K562 (cell line): ENCODE results near the gene RCOR2. TPM values are rescaled to one million over a fixed set of nuclear protein-coding genes. Genes with fewer than 3 reads are reported as not detected.

Experiments
- BHLHE40 ChIP-seq: IDR thresholded peaks from 2 replicates; pipeline ENCODE4 v1.6.1; 2011; ENCODE audit warnings: low read length, improper control_type of control experiment
- CHD1 ChIP-seq: fragments of 200-600 bp; sonication (generic); IDR thresholded peaks from one replicate; pipeline ENCODE4 v1.6.1; 2012; ENCODE audit warnings: mild to moderate bottlenecking, moderate library complexity, low read length, inconsistent platforms
- E2F6 ChIP-seq, 2 experiments: IDR thresholded peaks; 2 replicates each; pipeline ENCODE4 v1.6.1; 2011; ENCODE audit warnings: borderline replicate concordance in 1 of 2, control low read depth in 1 of 2, low read depth in 1 of 2, low read length in 1 of 2, mild to moderate bottlenecking in 1 of 2, mixed read lengths in 1 of 2, moderate library complexity in 1 of 2; ENCODE audit not compliant: insufficient read depth in 1 of 2, insufficient read length in 1 of 2, poor library complexity in 1 of 2, severe bottlenecking in 1 of 2; ENCODE audit errors: extremely low read depth in 1 of 2
- FUS ChIP-seq: fragments of 200-400 bp; formaldehyde crosslinking; optimal IDR thresholded peaks from 2 replicates; pipeline ENCODE3; 2017; ENCODE audit warnings: low read depth, low read length
- JUND ChIP-seq, 2 experiments: IDR thresholded peaks; 2 replicates in 1 of 2; 3 replicates in 1 of 2; pipeline ENCODE4 v1.6.1; 2011; ENCODE audit warnings: borderline replicate concordance in 2 of 2, low read depth in 2 of 2, low read length in 2 of 2, improper control_type of control experiment in 1 of 2, missing biosample characterization in 1 of 2, missing genetic modification characterization in 1 of 2, missing genetic modification reagents in 1 of 2
- NFRKB ChIP-seq: fragments of 450-650 bp; IDR thresholded peaks from 2 replicates; pipeline ENCODE4 v1.6.1; 2016; ENCODE audit warnings: low read depth
- NR2C1 ChIP-seq, 2 experiments: fragments of 450-650 bp; IDR thresholded peaks; 2 replicates each; pipeline ENCODE4 v1.6.1; 2017; ENCODE audit warnings: mild to moderate bottlenecking in 2 of 2, antibody characterized with exemption in 1 of 2, inconsistent platforms in 1 of 2, missing compliant biosample characterization in 1 of 2, missing genetic modification characterization in 1 of 2
- PCBP1 ChIP-seq: fragments of 200-400 bp; formaldehyde crosslinking; IDR thresholded peaks from 2 replicates; pipeline ENCODE4 v1.6.1; 2018; ENCODE audit warnings: mild to moderate bottlenecking, low read depth, low read length; ENCODE audit not compliant: poor library complexity, severe bottlenecking
- REST ChIP-seq, 2 experiments: fragments of 450-650 bp; formaldehyde crosslinking in 1 of 2; IDR thresholded peaks; 2 replicates each; pipeline versions ENCODE4 v1.4.0 to v1.6.1; 2014 to 2020; ENCODE audit warnings: mild to moderate bottlenecking in 2 of 2, borderline replicate concordance in 1 of 2, low read depth in 1 of 2
- SMAD4 ChIP-seq: fragments of 250-450 bp; sonication (Bioruptor Pico); conservative IDR thresholded peaks from 2 replicates; pipeline ENCODE4 v1.8.0; 2021; ENCODE audit warnings: inconsistent platforms, mild to moderate bottlenecking, moderate library complexity
- SRSF1 ChIP-seq: fragments of 200-400 bp; formaldehyde crosslinking; IDR thresholded peaks from 2 replicates; pipeline ENCODE4 v1.6.1; 2017; ENCODE audit warnings: mild to moderate bottlenecking, low read depth, low read length, moderate library complexity
- TCF15 ChIP-seq: fragments of 250-450 bp; sonication (Bioruptor Pico); IDR thresholded peaks from 2 replicates; pipeline ENCODE4 v1.8.0; 2022; ENCODE audit warnings: moderate library complexity, mild to moderate bottlenecking, inconsistent platforms
- USF1 ChIP-seq: sonication (generic); formaldehyde crosslinking; IDR thresholded peaks from 2 replicates; pipeline ENCODE4 v1.9.0; 2022; ENCODE audit warnings: mild to moderate bottlenecking, missing genetic modification reagents
- ZNF740 ChIP-seq, 3 experiments: fragments of 200-800 bp in 1 of 3; sonication (Bioruptor generic) in 1 of 3; sonication (generic) in 1 of 3; formaldehyde crosslinking in 1 of 3; IDR thresholded peaks; 2 replicates each; pipeline versions ENCODE4 v1.6.1 to v1.8.0; 2016 to 2022; ENCODE audit warnings: mild to moderate bottlenecking in 2 of 3, missing compliant biosample characterization in 2 of 3, missing genetic modification characterization in 2 of 3, missing genetic modification reagents in 1 of 3
- polyA plus RNA-seq, 8 experiments: library from polyadenylated mRNA; depleted of rRNA in 4 of 8; stranded (reverse) in 5 of 8; unstranded in 3 of 8; fragments of >200 nt; fragmentation: Nextera tagmentation in 2 of 8; fragmentation: Illumina TruSeq in 1 of 8; extraction: Ambion mirVana in 2 of 8; extraction: Trizol in 1 of 8; gene quantifications; 2 replicates each; pipeline versions ENCODE4 v1.2.1 to v1.2.3, GENCODE V29; 2011 to 2014; ENCODE audit warnings: inconsistent platforms in 1 of 8, missing spikeins in 1 of 8
- total RNA-seq, 7 experiments: library from RNA; depleted of rRNA in 6 of 7; stranded (reverse); fragments of >200 nt in 6 of 7; fragmentation: Illumina TruSeq in 2 of 7; extraction: Trizol in 2 of 7; gene quantifications; 2 replicates each; pipeline versions ENCODE4 v1.2.1 to v1.2.3, GENCODE V29; 2011 to 2021; ENCODE audit warnings: low replicate concordance in 1 of 7

RCOR2 gene
- total and polyA plus RNA-seq, 9 of the 15 experiments (the other 6 are each of a cell fraction or from before 2014, with no cell fraction given): 0.04 to 6.5 (median 2.5) TPM; not detected in 1

- TF ChIP-seq REST (IDR thresholded peaks at IDR 0.05; ENCODE audit: borderline replicate concordance): no peak
- no peak for TF ChIP-seq REST (CRISPR knock-in tag; IDR thresholded peaks at IDR 0.05; ENCODE audit: low read depth)
- TF ChIP-seq E2F6 (IDR thresholded peaks at IDR 0.05; ENCODE audit: borderline replicate concordance in 1 of 2, extremely low read depth in 1 of 2, insufficient read depth in 1 of 2, insufficient read length in 1 of 2, low read depth in 1 of 2, low read length in 1 of 2, poor library complexity in 1 of 2, severe bottlenecking in 1 of 2): peak in 1 of 2 experiments; percentile 65
- TF ChIP-seq CHD1: peak; percentile 46
- TF ChIP-seq ZNF740 (CRISPR knock-in tag; IDR thresholded peaks at IDR 0.05): no peak
- no peak for TF ChIP-seq ZNF740 (tag; IDR thresholded peaks at IDR 0.05)
- TF ChIP-seq NFRKB: no peak
- no peak for TF ChIP-seq PCBP1
- peak; percentile 89 for TF ChIP-seq NR2C1 (IDR thresholded peaks at IDR 0.05)
- no peak for TF ChIP-seq NR2C1 (tag; IDR thresholded peaks at IDR 0.05)
- TF ChIP-seq JUND (IDR thresholded peaks at IDR 0.05; ENCODE audit: borderline replicate concordance, low read depth, low read length): no peak
- TF ChIP-seq JUND (tag; IDR thresholded peaks at IDR 0.05; ENCODE audit: borderline replicate concordance, low read depth, low read length): no peak
- no peak for TF ChIP-seq BHLHE40
- no peak for TF ChIP-seq TCF15 (CRISPR knock-in tag)
- TF ChIP-seq SMAD4 (CRISPR knock-in tag): no peak
- TF ChIP-seq FUS: no peak
- no peak for TF ChIP-seq SRSF1
- TF ChIP-seq USF1: no peak
Measured at GRCh38 chr11:63939397-63939891, 22.5 kb upstream of the RCOR2 start (continued).
